ENCODE data around the gene S100A7A. TPM values are rescaled to one million over a fixed set of nuclear protein-coding genes. Genes with fewer than 3 reads are reported as not detected.

The S100A7A gene
- total and polyA plus RNA-seq, 2 donors (not counting 3 experiments of a cell fraction or from before 2014, with no cell fraction given) = not detected

- ChIA-PET POLR2A (no interaction called here), CTCF (no interaction called here)
- no peak for FAIRE-seq
- Histone ChIP-seq H3K9me3 (replicated peaks; ENCODE audit: control insufficient read depth, insufficient read depth, low read length) (no peaks in the 10 kb centered on the region), H3K36me3 (ENCODE audit: control insufficient read depth in 2 of 2, extremely low read depth in 1 of 2, insufficient read depth in 2 of 2, low read length in 2 of 2) (no peaks in the 10 kb centered on the region), H3K9me1 (replicated peaks; ENCODE audit: control insufficient read depth, extremely low read depth, insufficient read depth, low read length) (no peaks in the 10 kb centered on the region), H3K27ac (ENCODE audit: insufficient read depth, low read depth, low read length) (no peak overlapping the region), H3K79me2 (ENCODE audit: control insufficient read depth, insufficient read depth, low read length) (no peaks in the 10 kb centered on the region), H3K9ac (replicated peaks; ENCODE audit: extremely low read depth, insufficient read depth, low read length) (no peak overlapping the region), H3K27me3 (ENCODE audit: control insufficient read depth in 2 of 2, insufficient read depth in 2 of 2, low read length in 2 of 2) (no peaks in the 10 kb centered on the region), H3K4me2 (ENCODE audit: insufficient read depth, low read length) (no peak overlapping the region), H4K20me1 (replicated peaks; ENCODE audit: control insufficient read depth, extremely low read depth, insufficient read depth, low read length) (no peaks in the 10 kb centered on the region), H3K4me1 (ENCODE audit: control insufficient read depth, extremely low read depth, insufficient read depth, low read length) (no peaks in the 10 kb centered on the region), H2AFZ (ENCODE audit: low read depth, low read length) (no peak overlapping the region), H3K4me3 (replicated peaks in 1 of 3; ENCODE audit: insufficient read depth in 1 of 3, low read depth in 1 of 3, low read length in 3 of 3) (no peak overlapping the region)
- no peak for DNase-seq (ENCODE audit: low read depth, low spot score)
- no TSS peak for BruUV-seq (replicated peaks)
- TF ChIP-seq CTCF (IDR thresholded peaks at IDR 0.05; ENCODE audit: extremely low read depth in 1 of 2, insufficient read depth in 1 of 2, low read depth in 1 of 2, low read length in 2 of 2) = no peak
- TF ChIP-seq MYC (IDR thresholded peaks at IDR 0.05; ENCODE audit: low read depth, low read length) = no peak
- intact Hi-C loops (cut with micrococcal nuclease) = no loop called here
- dilution Hi-C loops (cut with MboI; ENCODE audit: extremely low pct_ligation_motif_present, low sequenced_read_pairs) = no loop called here
Measured at GRCh38 chr1:153429266-153430165, 13.2 kb downstream of the S100A7A start.

- Histone ChIP-seq H3K9me3 (replicated peaks; ENCODE audit: control insufficient read depth, insufficient read depth, low read length) (no peaks in the 10 kb centered on the region), H3K27ac (ENCODE audit: insufficient read depth, low read depth, low read length) (no peak overlapping the region), H2AFZ (ENCODE audit: low read depth, low read length) (no peak overlapping the region), H3K27me3 (ENCODE audit: control insufficient read depth in 2 of 2, insufficient read depth in 2 of 2, low read length in 2 of 2) (no peaks in the 10 kb centered on the region), H3K4me1 (ENCODE audit: control insufficient read depth, extremely low read depth, insufficient read depth, low read length) (no peaks in the 10 kb centered on the region), H3K4me2 (ENCODE audit: insufficient read depth, low read length) (no peak overlapping the region), H3K9ac (replicated peaks; ENCODE audit: extremely low read depth, insufficient read depth, low read length) (no peak overlapping the region), H3K4me3 (replicated peaks in 1 of 3; ENCODE audit: insufficient read depth in 1 of 3, low read depth in 1 of 3, low read length in 3 of 3) (no peak overlapping the region), H3K79me2 (ENCODE audit: control insufficient read depth, insufficient read depth, low read length) (no peaks in the 10 kb centered on the region), H4K20me1 (replicated peaks; ENCODE audit: control insufficient read depth, extremely low read depth, insufficient read depth, low read length) (no peaks in the 10 kb centered on the region), H3K36me3 (ENCODE audit: control insufficient read depth in 2 of 2, extremely low read depth in 1 of 2, insufficient read depth in 2 of 2, low read length in 2 of 2) (no peaks in the 10 kb centered on the region), H3K9me1 (replicated peaks; ENCODE audit: control insufficient read depth, extremely low read depth, insufficient read depth, low read length) (no peaks in the 10 kb centered on the region)
- TF ChIP-seq EZH2 (IDR thresholded peaks at IDR 0.05; ENCODE audit: borderline replicate concordance, low read depth, low read length, severe bottlenecking) = no peak
- no peak for TF ChIP-seq FOS (IDR thresholded peaks at IDR 0.05; ENCODE audit: borderline replicate concordance, insufficient read depth, low read length)
- TF ChIP-seq POLR2A (IDR thresholded peaks at IDR 0.05; ENCODE audit: low read depth, low read length) = no peak
- TF ChIP-seq MYC (IDR thresholded peaks at IDR 0.05; ENCODE audit: low read depth, low read length) = no peak
- FAIRE-seq (no peak), DNase-seq (ENCODE audit: low read depth, low spot score) (no peak)
- ChIA-PET POLR2A (no interaction called here), CTCF (no interaction called here)
- no TSS peak for BruUV-seq (replicated peaks)
- intact Hi-C loops (cut with micrococcal nuclease) = no loop called here
- dilution Hi-C loops (cut with MboI; ENCODE audit: extremely low pct_ligation_motif_present, low sequenced_read_pairs) = no loop called here
Measured at GRCh38 chr1:153430166-153430553, 13.8 kb downstream of the S100A7A start.

Measured in endothelial cell of umbilical vein (primary cell).